HCT116 (cell line): ENCODE data around the gene DUSP3. TPM values are rescaled to one million over a fixed set of nuclear protein-coding genes. Genes with fewer than 3 reads are reported as not detected.

ENCODE experiments used
- ATAC-seq: fragments of 200-7000 bp; cut with Tn5 transposase; 2 replicates; pipeline ENCODE4 v1.9.1; 2020; ENCODE audit warnings: mild to moderate bottlenecking, moderate library complexity
- BruUV-seq: library from RNA; stranded (reverse); fragments of 400-500 nt; replicated peaks from 2 replicates; lab custom pipeline; 2021; lab: Mats Ljungman, UMichigan
- CTCF ChIA-PET: fragments of 300-600 bp; sonication (Branson Sonifier 250); formaldehyde crosslinking; loops from one replicate; lab custom pipeline; 2021; ENCODE audit warnings: antibody characterized with exemption; lab: Charles Lee
- POLR2A ChIA-PET: fragments of 300-600, 350-600 bp; sonication (Branson Sonifier 250); formaldehyde crosslinking; loops from one replicate; lab custom pipeline; 2021; ENCODE audit warnings: antibody characterized with exemption; lab: Charles Lee
- RAD21 ChIA-PET, 2 experiments: fragments of 300-600 bp; sonication (Branson Sonifier 250); formaldehyde crosslinking; loops; one replicate each; lab custom pipeline; 2023; ENCODE audit warnings: low total read pairs in 2 of 2; ENCODE audit not compliant: uncharacterized antibody in 2 of 2, unreplicated experiment in 2 of 2, low non-redundant PET in 1 of 2; lab: Charles Lee
- DNase-seq: peaks from one replicate; pipeline ENCODE4 v3.0.0-alpha.2; 2010; ENCODE audit warnings: low read depth, low spot score
- H2AFZ ChIP-seq: fragments of 200-600 bp; shearing (Covaris generic), sonication (generic); 2 replicates; pipeline ENCODE4 v1.6.1; 2017; ENCODE audit warnings: low read depth, mixed run types, mixed read lengths, antibody characterized with exemption, low read length; ENCODE audit not compliant: poor library complexity, severe bottlenecking
- H3K27ac ChIP-seq: 2 replicates; pipeline ENCODE4 v1.5.1; 2012; ENCODE audit warnings: low read depth, low read length
- H3K27me3 ChIP-seq: fragments of 200-600 bp; sonication (generic); 2 replicates; pipeline ENCODE4 v1.6.1; 2016; ENCODE audit warnings: mixed run types, low read length, mixed read lengths; ENCODE audit not compliant: insufficient read depth
- H3K36me3 ChIP-seq, 2 experiments: fragments of 200-500 bp in 1 of 2; fragments of 200-600 bp in 1 of 2; sonication (Bioruptor generic) in 1 of 2; sonication (generic) in 1 of 2; 2 replicates each; pipeline versions ENCODE4 v1.5.1 to v1.6.1; 2014 to 2016; ENCODE audit warnings: low read length in 2 of 2, inconsistent platforms in 1 of 2, mixed read lengths in 1 of 2, mixed run types in 1 of 2; ENCODE audit not compliant: insufficient read depth in 2 of 2, control insufficient read depth in 1 of 2
- H3K4me1 ChIP-seq, 2 experiments: fragments of 200-600 bp in 1 of 2; sonication (generic) in 1 of 2; 2 replicates each; pipeline versions ENCODE4 v1.5.1 to v1.6.1; 2012 to 2017; ENCODE audit warnings: low read length in 2 of 2, inconsistent platforms in 1 of 2, mild to moderate bottlenecking in 1 of 2, mixed read lengths in 1 of 2, mixed run types in 1 of 2, moderate library complexity in 1 of 2; ENCODE audit not compliant: insufficient read depth in 2 of 2, control insufficient read depth in 1 of 2
- H3K4me2 ChIP-seq: fragments of 200-600 bp; sonication (generic); 2 replicates; pipeline ENCODE4 v1.6.1; 2017; ENCODE audit warnings: mixed run types, low read length, mixed read lengths
- H3K4me3 ChIP-seq, 2 experiments: fragments of 200-600 bp in 1 of 2; sonication (generic) in 1 of 2; replicated peaks in 1 of 2; 2 replicates each; pipeline ENCODE4 v1.5.1; 2011 to 2016; ENCODE audit warnings: low read length in 2 of 2, control low read depth in 1 of 2, low read depth in 1 of 2, mild to moderate bottlenecking in 1 of 2, mixed read lengths in 1 of 2, mixed run types in 1 of 2
- H3K79me2 ChIP-seq: fragments of 200-600 bp; sonication (generic); 2 replicates; pipeline ENCODE4 v1.6.1; 2017; ENCODE audit warnings: mild to moderate bottlenecking, mixed run types, low read length, moderate library complexity, mixed read lengths; ENCODE audit not compliant: insufficient read depth
- H3K9ac ChIP-seq: fragments of 200-600 bp; sonication (generic); 2 replicates; pipeline ENCODE4 v1.6.1; 2016; ENCODE audit warnings: low read length, mixed read lengths
- H3K9me2 ChIP-seq: fragments of 200-600 bp; sonication (generic), shearing (Covaris generic); 2 replicates; pipeline ENCODE4 v1.6.1; 2017; ENCODE audit warnings: mixed run types, mild to moderate bottlenecking, moderate library complexity; ENCODE audit not compliant: insufficient read depth
- H3K9me3 ChIP-seq, 2 experiments: fragments of 200-500 bp in 1 of 2; fragments of 200-600 bp in 1 of 2; sonication (Bioruptor generic) in 1 of 2; sonication (generic) in 1 of 2; 2 replicates each; pipeline ENCODE4 v1.6.1; 2014 to 2017; ENCODE audit warnings: low read length in 2 of 2, mixed read lengths in 2 of 2, inconsistent platforms in 1 of 2, low read depth in 1 of 2, mild to moderate bottlenecking in 1 of 2, mixed run types in 1 of 2, moderate library complexity in 1 of 2; ENCODE audit not compliant: control insufficient read depth in 1 of 2, insufficient read depth in 1 of 2
- H4K20me1 ChIP-seq: fragments of 200-600 bp; sonication (generic), shearing (Covaris generic); 2 replicates; pipeline ENCODE4 v1.6.1; 2017; ENCODE audit warnings: mixed run types, mild to moderate bottlenecking, moderate library complexity; ENCODE audit not compliant: insufficient read depth
- CBX3 ChIP-seq: IDR thresholded peaks from 2 replicates; pipeline ENCODE4 v1.6.1; 2012; ENCODE audit warnings: low read depth
- CEBPB ChIP-seq: IDR thresholded peaks from 2 replicates; pipeline ENCODE4 v1.6.1; 2012; ENCODE audit warnings: low read depth
- EGR1 ChIP-seq: IDR thresholded peaks from 2 replicates; pipeline ENCODE4 v1.6.1; 2012; ENCODE audit warnings: low read depth
- ELF1 ChIP-seq: IDR thresholded peaks from 2 replicates; pipeline ENCODE4 v1.6.1; 2012; ENCODE audit warnings: low read depth, borderline replicate concordance
- EZH2 ChIP-seq: fragments of 200-600 bp; sonication (generic); IDR thresholded peaks from 2 replicates; pipeline ENCODE4 v1.6.1; 2017; ENCODE audit warnings: antibody characterized with exemption, mixed run types
- EZH2phosphoT487 ChIP-seq: fragments of 200-600 bp; IDR thresholded peaks from 2 replicates; pipeline ENCODE4 v1.6.1; 2018; ENCODE audit warnings: antibody characterized with exemption, borderline replicate concordance
- JUND ChIP-seq: IDR thresholded peaks from 2 replicates; pipeline ENCODE4 v1.6.1; 2012
- POLR2A ChIP-seq: IDR thresholded peaks from 2 replicates; pipeline ENCODE4 v1.7.0; 2011; ENCODE audit warnings: borderline replicate concordance; ENCODE audit not compliant: insufficient read depth, insufficient read length; ENCODE audit errors: extremely low read depth
- POLR2AphosphoS5 ChIP-seq: IDR thresholded peaks from 2 replicates; pipeline ENCODE4 v1.6.1; 2011; ENCODE audit warnings: mild to moderate bottlenecking, low read depth, low read length, moderate library complexity
- RAD21 ChIP-seq: IDR thresholded peaks from 2 replicates; pipeline ENCODE4 v1.6.1; 2012; ENCODE audit warnings: low read depth, mild to moderate bottlenecking
- SIN3A ChIP-seq: IDR thresholded peaks from 2 replicates; pipeline ENCODE4 v1.6.1; 2012; ENCODE audit warnings: low read depth
- SP1 ChIP-seq: IDR thresholded peaks from 2 replicates; pipeline ENCODE4 v1.6.1; 2012; ENCODE audit warnings: low read depth
- SRF ChIP-seq: IDR thresholded peaks from 2 replicates; pipeline ENCODE4 v1.6.1; 2012; ENCODE audit warnings: low read depth
- TCF7L2 ChIP-seq: IDR thresholded peaks from 2 replicates; pipeline ENCODE4 v1.7.0; 2011; ENCODE audit warnings: borderline replicate concordance, inconsistent platforms; ENCODE audit not compliant: insufficient read depth, insufficient read length; ENCODE audit errors: extremely low read depth
- YY1 ChIP-seq: IDR thresholded peaks from 2 replicates; pipeline ENCODE4 v1.6.1; 2011; ENCODE audit warnings: low read length, low read depth, moderate library complexity, mild to moderate bottlenecking; ENCODE audit not compliant: insufficient replicate concordance; ENCODE audit errors: extremely low read depth
- ZFX ChIP-seq: fragments of 450-650 bp; IDR thresholded peaks from 2 replicates; pipeline ENCODE4 v1.6.1; 2017
- ZNF274 ChIP-seq: fragments of 200-500 bp; sonication (Bioruptor generic); IDR thresholded peaks from 2 replicates; pipeline ENCODE4 v1.6.1; 2014; ENCODE audit warnings: mild to moderate bottlenecking, low read depth, low read length, inconsistent platforms
- intact Hi-C: fragments of 100-400 bp; cut with micrococcal nuclease; formaldehyde crosslinking; loops from 2 replicates; pipeline ENCODE4 v1.10.0; 2022
- total RNA-seq: library from RNA; stranded (reverse); gene quantifications from one replicate; pipeline ENCODE4 v1.2.1, GENCODE V29; 2021; ENCODE audit not compliant: unreplicated experiment
- TF ChIP-seq, protein P1 (sequence below): IDR thresholded peaks from 2 replicates; pipeline ENCODE4 v1.6.1; 2012
- TF ChIP-seq, protein P2 (sequence below): IDR thresholded peaks from 2 replicates; pipeline ENCODE4 v1.6.1; 2012
- TF ChIP-seq, protein P3 (sequence below), 3 experiments: fragments of 200-600 bp in 1 of 3; sonication (generic) in 1 of 3; IDR thresholded peaks in 2 of 3; conservative IDR thresholded peaks in 1 of 3; 2 replicates each; pipeline ENCODE4 v1.5.1; 2012 to 2017; ENCODE audit warnings: low read depth in 2 of 3, low read length in 2 of 3, antibody characterized with exemption in 1 of 3, borderline replicate concordance in 1 of 3, control low read depth in 1 of 3, mild to moderate bottlenecking in 1 of 3, mixed read lengths in 1 of 3, mixed run types in 1 of 3, moderate library complexity in 1 of 3; ENCODE audit not compliant: insufficient read depth in 1 of 3

DUSP3 gene
- total RNA-seq, 1 experiment from 2014 or later: 29.6 TPM

DNA sequence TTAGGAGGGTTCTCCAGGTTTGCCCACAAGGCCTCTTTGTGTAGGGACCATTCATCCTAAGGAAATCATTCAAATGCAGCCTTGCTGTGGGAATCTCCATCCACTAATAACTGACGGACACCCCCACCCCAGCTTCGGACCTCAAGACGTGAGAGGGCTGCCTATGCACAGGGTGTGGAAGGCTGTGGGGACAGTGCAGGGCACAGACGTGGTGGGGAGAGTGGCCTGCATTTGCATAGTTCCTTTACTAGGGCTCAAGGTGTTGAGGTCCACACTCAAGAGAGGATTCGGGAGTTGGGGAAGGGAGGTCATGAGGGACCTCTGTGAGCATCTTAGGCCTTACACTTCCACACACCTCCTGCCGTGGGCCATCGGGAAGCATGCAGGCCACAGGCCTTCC lies 9.8 kb downstream of the DUSP3 start:
- ChIA-PET POLR2A (no interaction called here), CTCF (no interaction called here), RAD21 (no interaction called here)
- ATAC-seq (no peak), DNase-seq (no peak)
- H2AFZ ChIP-seq: no peak overlapping the region
- H3K4me3 ChIP-seq: no peak overlapping the region
- no peak overlapping the region for H3K9ac ChIP-seq
- no peak overlapping the region for H3K4me2 ChIP-seq
- H3K27me3 ChIP-seq: no peaks in the 10 kb centered on the region
- H3K9me2 ChIP-seq: no peaks in the 10 kb centered on the region
- no peaks in the 10 kb centered on the region for H3K4me1 ChIP-seq
- TF ChIP-seq TCF7L2 (no peak), POLR2AphosphoS5 (no peak), CBX3 (no peak), YY1 (no peak), JUND (no peak), ZNF274 (no peak), EZH2phosphoT487 (no peak), SP1 (no peak), POLR2A (no peak), CEBPB (no peak), EGR1 (no peak)
- intact Hi-C loops: no loop called here
- BruUV-seq: no TSS peak
- no peak overlapping the region for H3K27ac ChIP-seq
- H3K79me2 ChIP-seq: no peaks in the 10 kb centered on the region
- H3K9me3 ChIP-seq: no peaks in the 10 kb centered on the region
- H3K36me3 ChIP-seq: peaks cover 17 to 34% of the 10 kb centered on the region in 2 experiments
- no peaks in the 10 kb centered on the region for H4K20me1 ChIP-seq

DNA sequence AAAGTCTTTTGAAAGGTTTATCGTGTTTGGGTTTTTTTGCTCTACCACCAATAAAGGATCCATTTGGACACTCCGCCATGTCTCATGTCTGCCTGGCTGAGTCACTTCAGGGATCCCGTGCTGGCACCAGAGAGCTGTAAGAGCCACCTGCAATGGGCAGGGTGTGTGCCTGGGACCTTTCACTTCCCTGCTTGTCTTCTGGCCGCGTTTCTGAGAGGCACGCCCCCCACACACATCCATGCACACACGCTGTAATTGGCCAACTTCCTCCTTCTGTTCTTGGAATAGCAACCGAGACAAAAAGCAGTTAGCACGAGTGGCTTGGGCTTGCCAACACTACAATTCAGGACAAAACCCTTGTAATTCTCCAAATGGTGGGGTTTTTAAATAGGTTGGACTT lies 10.4 kb downstream of the DUSP3 start:
- H3K9me2 ChIP-seq: no peaks in the 10 kb centered on the region
- RAD21 ChIA-PET: no interaction called here
- peaks cover 17 to 31% of the 10 kb centered on the region in 2 experiments for H3K36me3 ChIP-seq
- no peaks in the 10 kb centered on the region for H4K20me1 ChIP-seq
- CTCF ChIA-PET: interaction anchor here (1.4 to 3.6 kb wide), 3 partner anchors 10 to 184 kb away, joined by 3 to 47 read pairs (median 12); partner anchors contain the start of gene DUSP3
- H3K79me2 ChIP-seq: no peaks in the 10 kb centered on the region
- no peak overlapping the region for H3K27ac ChIP-seq
- DNase-seq: no peak
- H2AFZ ChIP-seq: no peak overlapping the region
- POLR2A ChIA-PET: no interaction called here
- no TSS peak for BruUV-seq
- ATAC-seq: no peak
- intact Hi-C loops: no loop called here
- H3K9ac ChIP-seq: no peak overlapping the region
- no peaks in the 10 kb centered on the region for H3K27me3 ChIP-seq
- H3K4me2 ChIP-seq: no peak overlapping the region
- no peaks in the 10 kb centered on the region for H3K4me1 ChIP-seq
- no peaks in the 10 kb centered on the region for H3K9me3 ChIP-seq
- no peak overlapping the region for H3K4me3 ChIP-seq
- TF ChIP-seq RAD21: no peak
- TF ChIP-seq, protein P1, sequence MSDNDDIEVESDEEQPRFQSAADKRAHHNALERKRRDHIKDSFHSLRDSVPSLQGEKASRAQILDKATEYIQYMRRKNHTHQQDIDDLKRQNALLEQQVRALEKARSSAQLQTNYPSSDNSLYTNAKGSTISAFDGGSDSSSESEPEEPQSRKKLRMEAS: no peak
- TF ChIP-seq, protein P2, sequence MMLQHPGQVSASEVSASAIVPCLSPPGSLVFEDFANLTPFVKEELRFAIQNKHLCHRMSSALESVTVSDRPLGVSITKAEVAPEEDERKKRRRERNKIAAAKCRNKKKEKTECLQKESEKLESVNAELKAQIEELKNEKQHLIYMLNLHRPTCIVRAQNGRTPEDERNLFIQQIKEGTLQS: no peak
- TF ChIP-seq SIN3A: no peak
- TF ChIP-seq CEBPB: no peak
- TF ChIP-seq POLR2A: no peak
- TF ChIP-seq EZH2: no peak
- no peak for TF ChIP-seq ZFX
- TF ChIP-seq YY1: no peak
- no peak for TF ChIP-seq SRF
- TF ChIP-seq ELF1: no peak
- TF ChIP-seq, protein P3, sequence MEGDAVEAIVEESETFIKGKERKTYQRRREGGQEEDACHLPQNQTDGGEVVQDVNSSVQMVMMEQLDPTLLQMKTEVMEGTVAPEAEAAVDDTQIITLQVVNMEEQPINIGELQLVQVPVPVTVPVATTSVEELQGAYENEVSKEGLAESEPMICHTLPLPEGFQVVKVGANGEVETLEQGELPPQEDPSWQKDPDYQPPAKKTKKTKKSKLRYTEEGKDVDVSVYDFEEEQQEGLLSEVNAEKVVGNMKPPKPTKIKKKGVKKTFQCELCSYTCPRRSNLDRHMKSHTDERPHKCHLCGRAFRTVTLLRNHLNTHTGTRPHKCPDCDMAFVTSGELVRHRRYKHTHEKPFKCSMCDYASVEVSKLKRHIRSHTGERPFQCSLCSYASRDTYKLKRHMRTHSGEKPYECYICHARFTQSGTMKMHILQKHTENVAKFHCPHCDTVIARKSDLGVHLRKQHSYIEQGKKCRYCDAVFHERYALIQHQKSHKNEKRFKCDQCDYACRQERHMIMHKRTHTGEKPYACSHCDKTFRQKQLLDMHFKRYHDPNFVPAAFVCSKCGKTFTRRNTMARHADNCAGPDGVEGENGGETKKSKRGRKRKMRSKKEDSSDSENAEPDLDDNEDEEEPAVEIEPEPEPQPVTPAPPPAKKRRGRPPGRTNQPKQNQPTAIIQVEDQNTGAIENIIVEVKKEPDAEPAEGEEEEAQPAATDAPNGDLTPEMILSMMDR (IDR thresholded peaks at IDR 0.05 in 2 of 3, conservative IDR thresholded peaks at IDR 0.05 in 1 of 3; ENCODE audit: borderline replicate concordance in 1 of 3, insufficient read depth in 1 of 3, low read depth in 2 of 3, low read length in 2 of 3): no peak
- no peak for TF ChIP-seq JUND
- no peak for TF ChIP-seq SP1
- no peak for TF ChIP-seq EGR1
